Right cardiac atrium (tissue), 5 donors: ENCODE measurements around the gene CEP41. TPM values are rescaled to one million over a fixed set of nuclear protein-coding genes. Genes with fewer than 3 reads are reported as not detected.

Experiments
- ATAC-seq, 2 donors: fragments of 200-7000 bp; cut with Tn5 transposase; one replicate each; pipeline versions ENCODE4 v1.8.0 to v1.9.1; 2020; ENCODE audit warnings: moderate library complexity in 2 of 2, mild to moderate bottlenecking in 1 of 2
- DNase-seq, 3 donors: peaks; one replicate each; pipeline ENCODE4 v3.0.0-alpha.2; 2020
- H3K27ac ChIP-seq: one replicate; pipeline ENCODE4 v1.5.1; 2013; ENCODE audit warnings: mild to moderate bottlenecking, low read length, control low read depth, moderate library complexity
- H3K27me3 ChIP-seq: one replicate; pipeline ENCODE4 v1.6.1; 2013; ENCODE audit not compliant: control insufficient read depth, insufficient read depth
- H3K4me1 ChIP-seq: one replicate; pipeline ENCODE4 v1.6.1; 2013; ENCODE audit warnings: low read length; ENCODE audit not compliant: control insufficient read depth, insufficient read depth
- H3K4me3 ChIP-seq: one replicate; pipeline ENCODE4 v1.5.1; 2013; ENCODE audit warnings: low read length, control low read depth
- H3K9me3 ChIP-seq: one replicate; pipeline ENCODE4 v1.6.1; 2013; ENCODE audit warnings: low read length; ENCODE audit not compliant: control insufficient read depth
- WGBS: extraction: QIAGEN DNeasy Blood & Tissue Kit; methylation state at CpG from one replicate; pipeline ENCODE4 v1.1.7; 2013; 5-methylcytosine and 5-hydroxymethylcytosine counted together
- intact Hi-C, 4 donors: fragments of 100-400 bp; cut with DNase I; formaldehyde crosslinking; loops; one replicate each; pipeline versions ENCODE4 v1.11.0 to v1.14.0; 2022 to 2023
- polyA plus RNA-seq: library from polyadenylated mRNA; stranded (reverse); fragments of 200-250 nt; gene quantifications from one replicate; pipeline ENCODE4 v1.2.3, GENCODE V29; 2013
- total RNA-seq, 4 donors: library from RNA; stranded (reverse); fragmentation: NEBNext Ultra II Directional; extraction: Animal tissue kit (Norgen Biotek cat#: 25700); gene quantifications; one replicate each; pipeline ENCODE4 v1.2.1, GENCODE V29; 2021
- donor health status: healthy with polysubstance abuse.
- donor health status: DM: no; HTN: yes; CAD: no.
- donor health status: DM: no; HTN: no; CAD: no.
- donor health status: DM: no; HTN: yes; CAD: no; lungs with severe emphysema.
- donor health status: DM: yes; HTN: yes; CAD: no.

The CEP41 gene
- total and polyA plus RNA-seq, 5 donors: 3.0 to 7.5 (median 6.0) TPM

DNA sequence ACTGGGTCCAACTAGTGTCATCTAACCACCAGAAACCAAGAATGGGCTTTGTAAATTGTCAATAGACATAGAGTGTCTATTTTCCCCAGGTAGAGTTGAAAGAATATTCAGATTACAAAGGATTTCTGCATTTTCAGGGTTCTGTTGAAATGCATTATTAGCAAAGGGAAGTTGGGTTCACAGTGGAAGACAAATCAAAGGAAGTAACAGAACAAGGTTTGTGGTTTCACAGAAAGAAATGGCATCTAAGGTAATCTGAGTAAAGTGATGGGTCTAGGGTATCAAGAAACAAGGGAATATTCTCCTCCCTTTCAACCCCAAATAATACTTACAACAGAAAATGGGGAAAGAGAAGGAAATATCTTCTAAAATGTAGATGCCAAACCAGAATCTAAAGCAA is 25.8 kb downstream of the CEP41 start:
- ATAC-seq (no peak), DNase-seq (no peak)
- H3K4me1 ChIP-seq: no peaks in the 10 kb centered on the region
- H3K27ac ChIP-seq: no peak overlapping the region
- no peak overlapping the region for H3K4me3 ChIP-seq
- H3K9me3 ChIP-seq: no peaks in the 10 kb centered on the region
- intact Hi-C loops: no loop called here
- no peaks in the 10 kb centered on the region for H3K27me3 ChIP-seq

DNA sequence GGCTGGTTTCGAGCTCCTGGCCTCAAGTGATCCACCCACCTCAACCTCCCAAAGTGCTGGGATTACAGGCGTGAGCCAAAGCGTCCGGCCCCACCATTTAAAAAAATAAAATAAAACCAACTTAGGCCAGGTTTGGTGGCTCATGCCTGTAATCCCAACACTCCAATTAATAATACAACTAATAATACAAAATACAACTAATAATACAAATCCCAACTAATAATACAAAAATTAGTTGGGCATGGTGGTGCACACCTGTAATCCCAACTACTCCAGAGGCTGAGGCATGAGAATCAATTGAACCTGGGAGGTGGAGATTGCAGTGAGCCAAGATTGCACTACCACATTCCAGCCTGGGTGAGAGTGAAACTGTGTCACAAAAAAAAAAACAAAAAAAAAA is 27.6 kb downstream of the CEP41 start:
- H3K4me3 ChIP-seq: no peak overlapping the region
- intact Hi-C loops: no loop called here
- no peaks in the 10 kb centered on the region for H3K9me3 ChIP-seq
- no peaks in the 10 kb centered on the region for H3K27me3 ChIP-seq
- H3K27ac ChIP-seq: no peak overlapping the region
- H3K4me1 ChIP-seq: no peaks in the 10 kb centered on the region
- WGBS: 97% methylated on average over 4 of the region's 4 CpGs
- ATAC-seq: no peak
- DNase-seq: no peak

DNA sequence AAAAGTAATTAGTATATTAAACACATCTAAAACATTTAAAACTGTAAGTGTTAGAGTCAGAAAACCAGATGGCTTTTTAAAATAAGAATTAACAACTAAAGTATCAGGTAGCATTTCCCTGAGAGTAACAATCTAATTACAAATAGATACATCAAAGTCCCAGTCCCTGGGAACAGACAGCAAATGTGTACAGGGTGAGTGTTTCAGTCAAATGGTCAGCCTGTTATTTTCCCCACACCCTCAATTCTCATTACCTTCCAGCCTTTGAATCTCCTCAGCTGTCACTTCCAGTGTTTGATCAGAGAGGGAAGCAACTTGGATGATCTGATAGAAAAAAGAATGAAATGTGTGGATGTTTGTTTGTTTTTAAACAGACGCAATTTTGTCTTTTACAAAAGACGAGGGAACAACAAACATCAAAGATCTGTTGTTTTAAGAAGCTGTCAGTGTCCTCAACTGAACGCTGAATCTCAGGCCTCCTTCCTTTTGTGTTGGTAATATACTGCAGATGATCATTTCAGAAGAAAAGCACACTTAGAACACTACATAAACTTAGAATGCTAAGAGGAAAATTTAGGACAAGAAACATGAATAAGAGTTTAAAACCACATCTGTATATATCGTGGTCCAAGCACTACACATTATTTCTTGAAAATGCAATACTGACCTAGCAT is 29.8 kb downstream of the CEP41 start:
- 74% methylated on average over 4 of the region's 4 CpGs for WGBS
- Histone ChIP-seq H3K4me1 (no peaks in the 10 kb centered on the region), H3K4me3 (no peak overlapping the region), H3K27me3 (no peaks in the 10 kb centered on the region), H3K27ac (no peak overlapping the region), H3K9me3 (no peaks in the 10 kb centered on the region)
- DNase-seq (no peak), ATAC-seq (no peak)
- intact Hi-C loops: no loop called here

DNA sequence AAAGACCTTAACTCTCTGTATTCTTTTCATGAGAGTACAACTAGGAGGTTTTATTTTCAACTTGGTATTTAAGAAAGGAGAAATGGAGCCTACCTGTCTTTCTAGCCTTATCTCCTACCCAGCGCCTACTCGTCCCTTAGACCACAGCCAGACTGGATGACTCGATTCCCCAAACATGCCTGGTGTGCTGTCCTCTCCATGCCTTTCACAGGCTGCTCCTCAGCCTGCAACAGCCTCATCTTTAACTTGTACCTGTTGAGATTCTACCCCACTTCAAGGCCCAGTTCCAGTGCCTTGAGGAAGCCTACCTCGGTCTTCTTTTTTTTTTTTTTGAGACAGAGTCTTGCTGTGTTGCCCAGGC is 31.1 kb downstream of the CEP41 start:
- H3K9me3 ChIP-seq: no peaks in the 10 kb centered on the region
- intact Hi-C loops: no loop called here
- 81% methylated on average over 4 of the region's 4 CpGs for WGBS
- H3K4me3 ChIP-seq: no peak overlapping the region
- no peak overlapping the region for H3K27ac ChIP-seq
- H3K27me3 ChIP-seq: no peaks in the 10 kb centered on the region
- H3K4me1 ChIP-seq: no peaks in the 10 kb centered on the region
- DNase-seq (no peak), ATAC-seq (no peak)

DNA sequence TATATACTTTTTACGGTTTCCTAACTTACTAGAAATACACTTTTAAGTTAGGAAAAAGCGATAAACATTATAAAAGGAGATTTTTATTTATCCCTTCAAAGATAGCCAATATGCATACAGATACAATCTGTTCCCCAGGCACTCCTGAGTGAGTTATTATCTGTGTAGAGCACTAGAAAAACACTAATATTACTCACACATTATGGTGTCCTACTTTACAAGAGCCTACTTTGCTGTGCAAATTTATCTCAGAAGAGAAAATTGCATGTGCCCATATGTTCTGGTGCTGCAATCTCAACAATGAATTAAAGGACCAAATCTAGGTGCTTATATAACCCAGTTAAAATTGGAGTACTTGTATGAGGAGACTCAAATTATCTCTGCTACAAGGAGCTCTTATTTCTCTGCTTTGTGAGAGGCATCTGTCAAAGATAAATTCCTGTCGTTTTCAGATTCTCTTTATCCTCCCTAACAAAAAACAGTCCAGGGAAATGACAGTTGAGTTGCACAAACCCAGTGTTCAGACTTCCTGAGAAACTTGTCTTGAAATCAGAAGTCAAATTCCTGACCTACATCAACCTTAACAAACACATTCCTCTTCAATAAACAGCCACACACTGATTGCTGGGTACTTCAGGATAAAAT is 31.6 kb downstream of the CEP41 start:
- no peak overlapping the region for H3K27ac ChIP-seq
- DNase-seq (no peak), ATAC-seq (no peak)
- no peak overlapping the region for H3K4me3 ChIP-seq
- intact Hi-C loops: no loop called here
- 66% methylated on average over 3 of the region's 3 CpGs for WGBS
- H3K27me3 ChIP-seq: no peaks in the 10 kb centered on the region
- no peaks in the 10 kb centered on the region for H3K9me3 ChIP-seq
- no peaks in the 10 kb centered on the region for H3K4me1 ChIP-seq

DNA sequence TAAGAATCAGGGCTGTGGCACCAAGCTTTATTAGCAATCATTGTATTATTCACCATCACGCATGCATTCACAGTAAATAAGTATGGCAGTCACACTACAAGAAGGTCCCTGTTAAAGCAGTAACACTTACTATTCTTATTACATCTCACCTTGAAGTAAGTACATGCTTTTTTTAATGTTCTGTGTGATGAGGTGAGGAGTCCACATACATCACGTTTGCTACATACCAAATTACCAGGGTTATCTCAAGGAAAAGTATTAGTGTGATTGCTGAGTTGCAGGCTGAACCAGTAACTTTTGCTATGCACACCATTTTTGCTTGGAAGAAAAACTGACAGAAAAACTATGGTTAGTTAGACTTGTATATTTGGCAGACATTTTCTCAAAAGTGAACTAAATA is 35.8 kb downstream of the CEP41 start:
- Histone ChIP-seq H3K9me3 (no peaks in the 10 kb centered on the region), H3K27ac (no peak overlapping the region), H3K27me3 (no peaks in the 10 kb centered on the region), H3K4me3 (no peak overlapping the region), H3K4me1 (peaks cover 4% of the 10 kb centered on the region)
- intact Hi-C loops: no loop called here
- no peak for ATAC-seq
- DNase-seq: no peak
- WGBS: 84% methylated on average over 2 of the region's 2 CpGs

DNA sequence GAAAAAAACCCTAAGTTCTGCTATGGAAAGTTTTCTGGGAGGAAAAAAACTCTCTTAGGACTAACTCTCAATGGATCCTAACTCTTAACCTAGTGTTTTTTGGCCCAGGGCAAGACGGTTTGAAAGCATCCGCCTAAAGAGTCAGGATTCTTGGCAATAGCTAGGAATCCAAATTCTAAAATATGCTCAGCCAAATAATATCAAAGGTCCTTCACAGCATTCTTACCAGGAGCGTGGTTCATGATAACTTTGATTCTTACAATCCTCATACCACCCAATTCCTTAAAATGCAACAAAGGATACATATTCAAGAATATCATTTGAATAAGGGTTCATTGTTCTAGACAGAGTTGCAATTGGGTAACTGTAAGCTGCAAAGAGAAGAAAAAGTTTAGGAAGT is 39.2 kb downstream of the CEP41 start:
- WGBS: 71% methylated on average over 3 of the region's 3 CpGs
- intact Hi-C loops: no loop called here
- ATAC-seq (peak in 1 of 2 donors; percentile 32), DNase-seq (no peak)
- H3K27ac ChIP-seq: no peak overlapping the region
- H3K4me1 ChIP-seq: peaks cover 4% of the 10 kb centered on the region
- H3K27me3 ChIP-seq: no peaks in the 10 kb centered on the region
- no peaks in the 10 kb centered on the region for H3K9me3 ChIP-seq
- H3K4me3 ChIP-seq: no peak overlapping the region

DNA sequence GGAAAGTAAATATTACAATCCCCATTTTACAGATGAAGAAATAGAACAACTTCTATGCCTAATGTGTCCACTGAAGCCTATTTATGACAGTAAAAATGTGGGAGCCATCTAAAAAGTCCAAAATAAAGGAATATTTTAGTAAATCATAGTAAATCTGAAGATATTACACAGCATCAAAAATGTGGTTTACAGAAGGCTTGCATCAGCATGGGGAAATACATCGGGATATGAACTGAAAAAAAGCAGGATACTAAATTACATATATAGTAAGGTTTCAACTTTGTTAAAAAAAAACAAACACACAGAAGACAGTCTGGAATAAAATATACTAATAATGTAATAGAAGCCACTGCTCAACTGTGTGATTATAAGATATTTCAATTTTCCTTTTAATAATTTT is 39.7 kb downstream of the CEP41 start:
- H3K27ac ChIP-seq: no peak overlapping the region
- peaks cover 4% of the 10 kb centered on the region for H3K4me1 ChIP-seq
- no peak for DNase-seq
- intact Hi-C loops: no loop called here
- WGBS: 89% methylated on average over 1 of the region's 1 CpG
- H3K9me3 ChIP-seq: no peaks in the 10 kb centered on the region
- no peak overlapping the region for H3K4me3 ChIP-seq
- no peak for ATAC-seq
- H3K27me3 ChIP-seq: no peaks in the 10 kb centered on the region

DNA sequence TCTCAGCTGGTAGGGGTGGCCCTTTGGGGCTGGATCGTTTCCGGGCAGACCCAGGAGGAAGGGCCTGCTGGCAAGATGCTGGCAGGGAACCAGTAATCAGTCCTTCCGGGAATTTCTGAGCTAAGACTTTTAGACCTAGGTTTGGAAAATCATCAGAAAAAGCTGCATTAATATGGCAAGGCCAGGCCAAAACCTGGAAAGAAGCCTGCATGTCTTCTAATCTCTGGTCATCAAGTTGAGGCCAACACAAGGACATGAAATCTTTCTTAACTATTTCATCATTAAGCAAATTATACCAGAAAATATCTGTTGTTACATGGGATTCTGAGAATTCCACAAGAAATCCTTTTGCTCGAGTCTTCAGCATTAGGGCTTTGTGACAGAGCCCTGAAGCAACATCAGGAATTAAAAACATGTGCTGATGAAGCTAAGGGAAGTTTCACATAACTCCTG is 40.7 kb downstream of the CEP41 start:
- H3K4me1 ChIP-seq: peaks cover 4% of the 10 kb centered on the region
- intact Hi-C loops: no loop called here
- DNase-seq (no peak), ATAC-seq (no peak)
- H3K27me3 ChIP-seq: no peaks in the 10 kb centered on the region
- H3K9me3 ChIP-seq: no peaks in the 10 kb centered on the region
- H3K27ac ChIP-seq: no peak overlapping the region
- no peak overlapping the region for H3K4me3 ChIP-seq
- WGBS: 64% methylated on average over 4 of the region's 4 CpGs

DNA sequence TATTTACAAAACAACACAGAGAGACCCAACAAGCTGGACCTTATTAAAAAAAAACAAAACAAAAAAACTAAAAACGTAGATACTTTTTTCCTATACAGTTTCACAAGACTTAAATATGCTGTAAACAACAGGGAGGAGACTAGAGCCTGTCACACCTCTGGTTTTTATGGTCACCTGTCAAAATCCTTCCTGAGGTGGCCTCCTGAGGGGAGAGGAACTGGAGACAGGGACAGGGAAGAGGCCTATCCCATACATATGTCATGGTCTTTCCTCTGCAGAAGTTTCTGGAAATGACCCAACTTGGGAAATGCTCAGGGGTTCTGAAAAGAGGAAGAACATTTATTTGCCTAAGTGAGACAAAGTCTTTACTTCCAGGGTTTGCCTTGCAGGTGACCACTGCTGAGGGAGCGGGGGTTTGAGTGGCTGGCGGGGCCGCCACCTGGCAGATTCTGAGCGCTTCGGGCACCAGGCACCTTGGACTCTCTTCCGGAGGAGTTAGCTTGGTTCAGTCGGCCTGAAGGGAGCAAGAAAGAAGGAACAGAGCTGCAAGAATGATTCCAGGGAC is 42.2 kb downstream of the CEP41 start:
- H3K27ac ChIP-seq: no peak overlapping the region
- H3K4me1 ChIP-seq: peaks cover 4% of the 10 kb centered on the region
- H3K27me3 ChIP-seq: no peaks in the 10 kb centered on the region
- H3K9me3 ChIP-seq: no peaks in the 10 kb centered on the region
- ATAC-seq (no peak), DNase-seq (no peak)
- H3K4me3 ChIP-seq: no peak overlapping the region
- intact Hi-C loops: no loop called here
- WGBS: 83% methylated on average over 8 of the region's 8 CpGs

DNA sequence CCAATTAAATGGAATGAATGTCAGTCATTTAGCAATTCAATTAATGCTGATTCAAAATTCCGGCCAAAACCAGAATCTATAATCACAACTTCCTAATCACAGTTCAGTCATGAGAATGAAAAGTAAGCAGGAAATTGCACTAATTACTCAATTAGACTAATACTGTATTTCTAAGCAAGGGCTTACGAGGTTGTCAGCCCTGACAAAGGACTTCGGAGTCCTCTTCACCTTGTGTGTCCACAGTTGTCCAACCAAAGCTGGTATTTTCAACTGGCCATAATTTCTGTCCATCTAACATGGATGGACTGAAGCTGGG is 43.1 kb downstream of the CEP41 start:
- H3K27ac ChIP-seq: no peak overlapping the region
- intact Hi-C loops: no loop called here
- DNase-seq (no peak), ATAC-seq (no peak)
- WGBS: 91% methylated on average over 3 of the region's 3 CpGs
- no peaks in the 10 kb centered on the region for H3K9me3 ChIP-seq
- no peaks in the 10 kb centered on the region for H3K27me3 ChIP-seq
- H3K4me1 ChIP-seq: peaks cover 7% of the 10 kb centered on the region
- no peak overlapping the region for H3K4me3 ChIP-seq
